T-helper 17 cell (primary cell): Measurements from ENCODE around the gene UBR7. TPM values are rescaled to one million over a fixed set of nuclear protein-coding genes. Genes with fewer than 3 reads are reported as not detected.

ENCODE experiments used
- total RNA-seq, 4 donors: library from RNA in 2 of 4; stranded (reverse) in 2 of 4; gene quantifications; one replicate each; pipeline ENCODE4 v1.2.3 and lab custom pipeline; 2022 to 2026

The UBR7 gene
- total RNA-seq, 2 donors from 2014 or later, result 12.9 to 14.6 TPM

Other genes with a start within 250 kb of the UBR7 start
- gene ITPK1, start 91.3 kb upstream of the UBR7 start, total RNA-seq, result 10 to 100 TPM; 29.4 to 36.1 TPM
- gene MOAP1, start 22.4 kb upstream of the UBR7 start, total RNA-seq, result 10 to 100 TPM; 70.5 to 91.5 TPM
- gene LYSET, start 21.9 kb upstream of the UBR7 start, total RNA-seq, result 1 to 10 TPM; 6.3 to 8.1 TPM
- 1 to 10 TPM; 3.1 to 6.7 TPM for gene GON7, start 191 bp upstream of the UBR7 start, total RNA-seq
- 10 to 100 TPM; 22.5 to 22.8 TPM for gene BTBD7, start 125.8 kb downstream of the UBR7 start, total RNA-seq
- gene COX8C, start 139.9 kb downstream of the UBR7 start, total RNA-seq, result not detected
- gene UNC79, start 223.7 kb downstream of the UBR7 start, total RNA-seq, result not detected